ENCODE measurements around the gene KRT39.

DNA sequence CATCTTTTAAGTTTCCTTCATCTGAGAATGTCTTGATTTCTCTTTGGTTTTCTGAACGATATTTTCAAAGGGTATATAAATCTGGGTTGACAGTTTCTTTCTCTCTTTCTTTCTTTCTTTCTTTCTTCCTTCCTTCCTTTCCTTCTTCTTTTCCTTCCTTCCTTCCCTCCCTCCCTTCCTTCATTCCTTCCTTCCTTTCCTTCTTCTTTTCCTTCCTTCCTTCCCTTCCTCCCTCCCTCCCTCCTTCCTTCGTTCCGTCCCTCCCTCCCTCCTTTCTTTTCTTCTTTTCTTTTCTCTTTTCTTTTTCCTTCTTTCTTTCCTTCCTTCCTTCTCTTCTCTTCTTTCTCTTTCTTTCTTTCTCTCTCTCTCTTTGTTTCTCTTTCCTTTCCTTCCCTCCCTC, 7.6 kb upstream of the KRT39 start:
- TF ChIP-seq, protein P1, sequence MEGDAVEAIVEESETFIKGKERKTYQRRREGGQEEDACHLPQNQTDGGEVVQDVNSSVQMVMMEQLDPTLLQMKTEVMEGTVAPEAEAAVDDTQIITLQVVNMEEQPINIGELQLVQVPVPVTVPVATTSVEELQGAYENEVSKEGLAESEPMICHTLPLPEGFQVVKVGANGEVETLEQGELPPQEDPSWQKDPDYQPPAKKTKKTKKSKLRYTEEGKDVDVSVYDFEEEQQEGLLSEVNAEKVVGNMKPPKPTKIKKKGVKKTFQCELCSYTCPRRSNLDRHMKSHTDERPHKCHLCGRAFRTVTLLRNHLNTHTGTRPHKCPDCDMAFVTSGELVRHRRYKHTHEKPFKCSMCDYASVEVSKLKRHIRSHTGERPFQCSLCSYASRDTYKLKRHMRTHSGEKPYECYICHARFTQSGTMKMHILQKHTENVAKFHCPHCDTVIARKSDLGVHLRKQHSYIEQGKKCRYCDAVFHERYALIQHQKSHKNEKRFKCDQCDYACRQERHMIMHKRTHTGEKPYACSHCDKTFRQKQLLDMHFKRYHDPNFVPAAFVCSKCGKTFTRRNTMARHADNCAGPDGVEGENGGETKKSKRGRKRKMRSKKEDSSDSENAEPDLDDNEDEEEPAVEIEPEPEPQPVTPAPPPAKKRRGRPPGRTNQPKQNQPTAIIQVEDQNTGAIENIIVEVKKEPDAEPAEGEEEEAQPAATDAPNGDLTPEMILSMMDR (IDR thresholded peaks at IDR 0.05): no peak
- TF ChIP-seq ZFX (IDR thresholded peaks at IDR 0.05; ENCODE audit: borderline replicate concordance): no peak

Data from 22Rv1 (cell line).